IMR-90 (cell line): Measurements from ENCODE around the gene ZDHHC11B. TPM values are rescaled to one million over a fixed set of nuclear protein-coding genes. Genes with fewer than 3 reads are reported as not detected.

ENCODE experiments used
- ATAC-seq: fragments of 200-7000 bp; cut with Tn5 transposase; 2 replicates; pipeline ENCODE4 v1.9.1; 2020; ENCODE audit warnings: low read depth, mild to moderate bottlenecking, moderate library complexity
- BruUV-seq: library from RNA; stranded (reverse); fragments of 400-500 nt; replicated peaks from 2 replicates; lab custom pipeline; 2021; lab: Mats Ljungman, UMichigan
- CTCF ChIA-PET: fragments of 300-600 bp; formaldehyde crosslinking; extraction: SDS; loops from one replicate; lab custom pipeline; 2021; ENCODE audit warnings: antibody characterized with exemption; lab: Yijun Ruan, JAX
- POLR2A ChIA-PET: fragments of 300-600 bp; sonication (Branson Sonifier 250); formaldehyde crosslinking; loops from one replicate; lab custom pipeline; 2022; ENCODE audit warnings: antibody characterized with exemption; ENCODE audit not compliant: unreplicated experiment; lab: Charles Lee
- DNase-seq: peaks from one replicate; pipeline ENCODE4 v3.0.0; 2013
- H2AFZ ChIP-seq: replicated peaks from 2 replicates; pipeline ENCODE3; 2013; ENCODE audit warnings: low read length, mild to moderate bottlenecking; ENCODE audit not compliant: poor library complexity
- H2AK5ac ChIP-seq: 2 replicates; pipeline ENCODE4 v1.6.1; 2013; ENCODE audit warnings: low read depth, low read length, inconsistent platforms
- H2AK9ac ChIP-seq: replicated peaks from 2 replicates; pipeline ENCODE3; 2013; ENCODE audit warnings: mild to moderate bottlenecking, low read depth, low read length, moderate library complexity; ENCODE audit not compliant: poor library complexity
- H2BK120ac ChIP-seq: 2 replicates; pipeline ENCODE4 v1.6.1; 2013; ENCODE audit warnings: low read depth, low read length, inconsistent platforms
- H2BK15ac ChIP-seq: 3 replicates; pipeline ENCODE4 v1.6.1; 2013; ENCODE audit warnings: low read depth, low read length, inconsistent platforms
- H2BK20ac ChIP-seq: 2 replicates; pipeline ENCODE4 v1.6.1; 2013; ENCODE audit warnings: low read depth, mild to moderate bottlenecking, inconsistent platforms, low read length, moderate library complexity
- H2BK5ac ChIP-seq: 2 replicates; pipeline ENCODE4 v1.6.1; 2013; ENCODE audit warnings: mild to moderate bottlenecking, low read depth, low read length, inconsistent platforms; ENCODE audit not compliant: poor library complexity, severe bottlenecking
- H3K14ac ChIP-seq: replicated peaks from 2 replicates; pipeline ENCODE4 v1.6.1; 2013; ENCODE audit warnings: low read depth, low read length, inconsistent platforms
- H3K18ac ChIP-seq: 2 replicates; pipeline ENCODE4 v1.6.1; 2013; ENCODE audit warnings: low read depth, low read length, control low read depth
- H3K23ac ChIP-seq: 2 replicates; pipeline ENCODE4 v1.6.1; 2013; ENCODE audit warnings: low read depth, low read length, inconsistent platforms
- H3K27ac ChIP-seq: 2 replicates; pipeline ENCODE4 v1.5.1; 2013; ENCODE audit warnings: mild to moderate bottlenecking, control low read depth, low read length; ENCODE audit not compliant: insufficient read depth
- H3K27me3 ChIP-seq: 2 replicates; pipeline ENCODE4 v1.6.1; 2013; ENCODE audit warnings: low read length; ENCODE audit not compliant: control insufficient read depth, insufficient read depth
- H3K36me3 ChIP-seq: 2 replicates; pipeline ENCODE4 v1.6.1; 2013; ENCODE audit warnings: low read length, mixed read lengths; ENCODE audit not compliant: control insufficient read depth, insufficient read depth
- H3K4ac ChIP-seq: 2 replicates; pipeline ENCODE4 v1.6.1; 2013; ENCODE audit warnings: low read depth, low read length, inconsistent platforms
- H3K4me1 ChIP-seq: 2 replicates; pipeline ENCODE4 v1.6.1; 2013; ENCODE audit warnings: low read length, mixed read lengths; ENCODE audit not compliant: control insufficient read depth, insufficient read depth
- H3K4me2 ChIP-seq: 2 replicates; pipeline ENCODE4 v1.6.1; 2013; ENCODE audit warnings: low read depth, mild to moderate bottlenecking, control low read depth, low read length, moderate library complexity
- H3K4me3 ChIP-seq: 2 replicates; pipeline ENCODE4 v1.5.1; 2013; ENCODE audit warnings: low read depth, mild to moderate bottlenecking, control low read depth, low read length, moderate library complexity; ENCODE audit not compliant: insufficient read depth
- H3K56ac ChIP-seq: 2 replicates; pipeline ENCODE4 v1.6.1; 2013; ENCODE audit warnings: low read length, inconsistent platforms; ENCODE audit not compliant: insufficient read depth; ENCODE audit errors: extremely low read depth
- H3K79me1 ChIP-seq, 2 experiments: 2 replicates each; pipeline ENCODE4 v1.6.1; 2013; ENCODE audit warnings: low read length in 2 of 2, inconsistent platforms in 1 of 2, low read depth in 1 of 2
- H3K9ac ChIP-seq: 2 replicates; pipeline ENCODE4 v1.6.1; 2013; ENCODE audit warnings: low read depth, low read length, control low read depth
- H3K9me1 ChIP-seq: 2 replicates; pipeline ENCODE4 v1.6.1; 2013; ENCODE audit warnings: low read length, inconsistent platforms; ENCODE audit not compliant: insufficient read depth
- H3K9me3 ChIP-seq: 2 replicates; pipeline ENCODE4 v1.6.1; 2013; ENCODE audit warnings: low read length; ENCODE audit not compliant: control insufficient read depth, insufficient read depth
- H4K20me1 ChIP-seq: 2 replicates; pipeline ENCODE4 v1.6.1; 2013; ENCODE audit warnings: low read length, inconsistent platforms; ENCODE audit not compliant: insufficient read depth
- H4K5ac ChIP-seq: 2 replicates; pipeline ENCODE4 v1.6.1; 2013; ENCODE audit warnings: mild to moderate bottlenecking, low read depth, low read length, control low read depth
- H4K8ac ChIP-seq, 2 experiments: 2 replicates each; pipeline ENCODE4 v1.6.1; 2013; ENCODE audit warnings: low read depth in 2 of 2, low read length in 2 of 2, control low read depth in 1 of 2, inconsistent platforms in 1 of 2
- H4K91ac ChIP-seq: 2 replicates; pipeline ENCODE4 v1.6.1; 2013; ENCODE audit warnings: low read depth, low read length, inconsistent platforms; ENCODE audit not compliant: insufficient read depth
- BHLHE40 ChIP-seq: fragments of 150-350 bp; IDR thresholded peaks from 2 replicates; pipeline ENCODE4 v1.6.1; 2016; ENCODE audit warnings: mild to moderate bottlenecking, low read depth, low read length
- CEBPB ChIP-seq: IDR thresholded peaks from 2 replicates; pipeline ENCODE4 v1.6.1; 2012; ENCODE audit warnings: low read depth, low read length, improper control_type of control experiment
- CHD1 ChIP-seq: IDR thresholded peaks from 2 replicates; pipeline ENCODE4 v1.6.1; 2012; ENCODE audit warnings: low read depth, low read length, improper control_type of control experiment
- FOS ChIP-seq: fragments of 150-350 bp; IDR thresholded peaks from 2 replicates; pipeline ENCODE4 v1.6.1; 2016; ENCODE audit warnings: low read depth, low read length
- MAFK ChIP-seq: IDR thresholded peaks from 2 replicates; pipeline ENCODE4 v1.6.1; 2012; ENCODE audit warnings: low read depth, low read length, improper control_type of control experiment
- MXI1 ChIP-seq: IDR thresholded peaks from 2 replicates; pipeline ENCODE4 v1.6.1; 2012; ENCODE audit warnings: low read depth, mild to moderate bottlenecking, low read length, moderate library complexity, borderline replicate concordance
- NFE2L2 ChIP-seq: fragments of 150-350 bp; IDR thresholded peaks from 2 replicates; pipeline ENCODE4 v1.6.1; 2016; ENCODE audit warnings: low read depth, mild to moderate bottlenecking, low read length
- POLR2A ChIP-seq: IDR thresholded peaks from 2 replicates; pipeline ENCODE4 v1.6.1; 2012; ENCODE audit warnings: mild to moderate bottlenecking, low read depth, low read length
- RAD21 ChIP-seq: IDR thresholded peaks from 2 replicates; pipeline ENCODE4 v1.6.1; 2012; ENCODE audit warnings: low read length, improper control_type of control experiment
- RCOR1 ChIP-seq: IDR thresholded peaks from 2 replicates; pipeline ENCODE4 v1.6.1; 2012; ENCODE audit warnings: mild to moderate bottlenecking, low read length, improper control_type of control experiment; ENCODE audit not compliant: insufficient replicate concordance
- RFX5 ChIP-seq: IDR thresholded peaks from 2 replicates; pipeline ENCODE4 v1.8.0; 2012; ENCODE audit warnings: low read depth, mild to moderate bottlenecking, low read length, moderate library complexity
- SMC3 ChIP-seq: fragments of 150-350 bp; IDR thresholded peaks from 2 replicates; pipeline ENCODE4 v1.6.1; 2016; ENCODE audit warnings: low read depth, mild to moderate bottlenecking, antibody characterized with exemption, low read length, moderate library complexity
- WGBS, 2 experiments: methylation state at CpG; one replicate each; pipeline versions ENCODE4 v1.1.5 to v1.1.7; 2013; ENCODE audit warnings: missing lambda C conversion rate in 2 of 2; ENCODE audit not compliant: insufficient read length in 1 of 2; ENCODE audit errors: extremely low coverage in 2 of 2; 5-methylcytosine and 5-hydroxymethylcytosine counted together
- dilution Hi-C: fragments of 300-500 bp; cut with HindIII; formaldehyde crosslinking; loops from one replicate; pipeline ENCODE4 v1.14.3; 2018; ENCODE audit warnings: low sequenced_read_pairs; ENCODE audit not compliant: unreplicated experiment
- in situ Hi-C: fragments of 300-500 bp; cut with MboI; formaldehyde crosslinking; loops from 3 replicates; pipeline ENCODE4 v1.14.3; 2019; ENCODE audit warnings: low sequenced_read_pairs, inconsistent platforms, mixed read lengths
- intact Hi-C: fragments of 100-400 bp; cut with micrococcal nuclease; formaldehyde crosslinking; loops from 2 replicates; pipeline ENCODE4 v1.10.0; 2022
- polyA plus RNA-seq, 3 experiments: library from polyadenylated mRNA; depleted of rRNA; stranded (reverse); fragments of >200 nt; gene quantifications; 2 replicates each; pipeline ENCODE4 v1.2.3, GENCODE V29; 2012; ENCODE audit warnings: low replicate concordance in 1 of 3
- total RNA-seq: library from RNA; depleted of rRNA; stranded (reverse); fragments of >200 nt; gene quantifications from 2 replicates; pipeline ENCODE4 v1.2.3, GENCODE V29; 2012
- TF ChIP-seq, protein P1 (sequence below): fragments of 150-350 bp; IDR thresholded peaks from 2 replicates; pipeline ENCODE4 v1.6.1; 2016; ENCODE audit warnings: low read depth, mild to moderate bottlenecking, low read length, moderate library complexity, borderline replicate concordance
- TF ChIP-seq, protein P2 (sequence below): fragments of 150-350 bp; IDR thresholded peaks from 2 replicates; pipeline ENCODE4 v1.6.1; 2017; ENCODE audit warnings: mild to moderate bottlenecking, antibody characterized with exemption, low read length, low read depth
- TF ChIP-seq, protein P3 (sequence below): conservative IDR thresholded peaks from 2 replicates; pipeline ENCODE4 v1.5.1; 2012; ENCODE audit warnings: mild to moderate bottlenecking, low read depth, low read length, improper control_type of control experiment

The ZDHHC11B gene
- total and polyA plus RNA-seq, 2 of the 4 experiments (the other 2 are of a cell fraction), result 0.12 TPM; not detected in 1

DNA sequence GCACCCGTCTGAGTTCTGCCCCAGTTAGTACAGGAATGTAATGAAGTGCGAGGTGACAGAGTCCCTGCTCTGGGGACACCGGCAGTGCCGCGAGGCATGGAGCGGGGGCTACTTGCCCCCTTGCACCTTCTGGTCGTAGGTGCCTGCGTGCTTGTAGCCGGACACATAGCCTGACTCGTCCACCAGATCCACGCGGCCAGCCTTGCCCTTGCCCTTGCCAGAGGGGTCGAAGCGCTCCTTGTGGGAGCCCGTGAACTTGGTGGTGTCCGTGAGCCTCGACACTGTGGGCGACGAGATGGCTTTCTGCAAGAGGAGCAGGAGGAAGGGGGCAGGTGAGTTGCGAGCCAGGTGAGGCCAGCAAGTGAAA, 119.6 kb downstream of the ZDHHC11B start:
- H4K20me1 ChIP-seq, result no peaks in the 10 kb centered on the region
- POLR2A ChIA-PET, result no interaction called here

More for the DNA sequence above, 119.6 kb downstream of the ZDHHC11B start:
- CTCF ChIA-PET, result no interaction called here
- H3K4me1 ChIP-seq, result no peaks in the 10 kb centered on the region
- H3K9me3 ChIP-seq, result no peaks in the 10 kb centered on the region; the same call in 1 of the 2 replicates
- H3K14ac ChIP-seq, result no peak overlapping the region
- no peak overlapping the region for H3K4me2 ChIP-seq
- no peak overlapping the region for H4K5ac ChIP-seq
- no peak overlapping the region for H3K4ac ChIP-seq
- no peak overlapping the region for H3K56ac ChIP-seq
- dilution Hi-C loops (no loop called here), intact Hi-C loops (no loop called here), in situ Hi-C loops (no loop called here)
- H2BK20ac ChIP-seq, result no peak overlapping the region
- H3K9ac ChIP-seq, result no peak overlapping the region
- ATAC-seq (no peak), DNase-seq (no peak)
- H2AK5ac ChIP-seq, result no peak overlapping the region
- H2BK5ac ChIP-seq, result no peak overlapping the region
- peaks cover 4% of the 10 kb centered on the region; the same call in 1 of the 2 replicates for H3K36me3 ChIP-seq
- H3K27me3 ChIP-seq, result no peaks in the 10 kb centered on the region
- no peak overlapping the region for H2AFZ ChIP-seq
- H3K79me1 ChIP-seq, result no peaks in the 10 kb centered on the region
- no peak overlapping the region for H2BK120ac ChIP-seq
- no peak overlapping the region for H3K23ac ChIP-seq
- H3K4me3 ChIP-seq, result no peak overlapping the region
- no peaks in the 10 kb centered on the region for H3K9me1 ChIP-seq
- no peak for TF ChIP-seq RCOR1
- no peak for TF ChIP-seq NFE2L2
- TF ChIP-seq, protein P1, sequence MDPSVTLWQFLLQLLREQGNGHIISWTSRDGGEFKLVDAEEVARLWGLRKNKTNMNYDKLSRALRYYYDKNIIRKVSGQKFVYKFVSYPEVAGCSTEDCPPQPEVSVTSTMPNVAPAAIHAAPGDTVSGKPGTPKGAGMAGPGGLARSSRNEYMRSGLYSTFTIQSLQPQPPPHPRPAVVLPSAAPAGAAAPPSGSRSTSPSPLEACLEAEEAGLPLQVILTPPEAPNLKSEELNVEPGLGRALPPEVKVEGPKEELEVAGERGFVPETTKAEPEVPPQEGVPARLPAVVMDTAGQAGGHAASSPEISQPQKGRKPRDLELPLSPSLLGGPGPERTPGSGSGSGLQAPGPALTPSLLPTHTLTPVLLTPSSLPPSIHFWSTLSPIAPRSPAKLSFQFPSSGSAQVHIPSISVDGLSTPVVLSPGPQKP, result no peak
- TF ChIP-seq BHLHE40, result no peak
- TF ChIP-seq RFX5, result no peak
- TF ChIP-seq FOS, result no peak
- no peak for TF ChIP-seq SMC3
- TF ChIP-seq, protein P2, sequence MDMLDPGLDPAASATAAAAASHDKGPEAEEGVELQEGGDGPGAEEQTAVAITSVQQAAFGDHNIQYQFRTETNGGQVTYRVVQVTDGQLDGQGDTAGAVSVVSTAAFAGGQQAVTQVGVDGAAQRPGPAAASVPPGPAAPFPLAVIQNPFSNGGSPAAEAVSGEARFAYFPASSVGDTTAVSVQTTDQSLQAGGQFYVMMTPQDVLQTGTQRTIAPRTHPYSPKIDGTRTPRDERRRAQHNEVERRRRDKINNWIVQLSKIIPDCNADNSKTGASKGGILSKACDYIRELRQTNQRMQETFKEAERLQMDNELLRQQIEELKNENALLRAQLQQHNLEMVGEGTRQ, result no peak
- TF ChIP-seq POLR2A, result no peak
- TF ChIP-seq MXI1, result no peak
- no peak for TF ChIP-seq CHD1
- no peak for TF ChIP-seq CEBPB
- TF ChIP-seq, protein P3, sequence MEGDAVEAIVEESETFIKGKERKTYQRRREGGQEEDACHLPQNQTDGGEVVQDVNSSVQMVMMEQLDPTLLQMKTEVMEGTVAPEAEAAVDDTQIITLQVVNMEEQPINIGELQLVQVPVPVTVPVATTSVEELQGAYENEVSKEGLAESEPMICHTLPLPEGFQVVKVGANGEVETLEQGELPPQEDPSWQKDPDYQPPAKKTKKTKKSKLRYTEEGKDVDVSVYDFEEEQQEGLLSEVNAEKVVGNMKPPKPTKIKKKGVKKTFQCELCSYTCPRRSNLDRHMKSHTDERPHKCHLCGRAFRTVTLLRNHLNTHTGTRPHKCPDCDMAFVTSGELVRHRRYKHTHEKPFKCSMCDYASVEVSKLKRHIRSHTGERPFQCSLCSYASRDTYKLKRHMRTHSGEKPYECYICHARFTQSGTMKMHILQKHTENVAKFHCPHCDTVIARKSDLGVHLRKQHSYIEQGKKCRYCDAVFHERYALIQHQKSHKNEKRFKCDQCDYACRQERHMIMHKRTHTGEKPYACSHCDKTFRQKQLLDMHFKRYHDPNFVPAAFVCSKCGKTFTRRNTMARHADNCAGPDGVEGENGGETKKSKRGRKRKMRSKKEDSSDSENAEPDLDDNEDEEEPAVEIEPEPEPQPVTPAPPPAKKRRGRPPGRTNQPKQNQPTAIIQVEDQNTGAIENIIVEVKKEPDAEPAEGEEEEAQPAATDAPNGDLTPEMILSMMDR, result no peak
- TF ChIP-seq RAD21, result no peak
- no peak for TF ChIP-seq MAFK
- 91% methylated on average over 13 of the region's 20 CpGs; no CpG with 5 or more reads in 1 of the 2 experiments for WGBS, 2 experiments
- H3K27ac ChIP-seq, result no peak overlapping the region
- H4K91ac ChIP-seq, result no peak overlapping the region
- H3K18ac ChIP-seq, result no peak overlapping the region
- no TSS peak for BruUV-seq
- no peak overlapping the region for H2AK9ac ChIP-seq
- H2BK15ac ChIP-seq, result no peak overlapping the region
- H4K8ac ChIP-seq, result no peak overlapping the region
